ENCODE results near the gene YLPM1. TPM values are rescaled to one million over a fixed set of nuclear protein-coding genes. Genes with fewer than 3 reads are reported as not detected.

YLPM1 gene
- total and polyA plus RNA-seq, 10 of the 15 experiments (the other 5 are each of a cell fraction or from before 2014, with no cell fraction given), result 11.1 to 48.2 (median 18.0) TPM

- TF ChIP-seq SIN3A (IDR thresholded peaks at IDR 0.05; ENCODE audit: low read depth, low read length) (no peak), TBL1XR1 (IDR thresholded peaks at IDR 0.05; ENCODE audit: low read depth, low read length) (no peak), NFYB (IDR thresholded peaks at IDR 0.05; ENCODE audit: insufficient read depth, low read depth, low read length) (no peak)
These were observed 22.0 kb downstream of the YLPM1 start (continued) for GRCh38 chr14:74785056-74785613.

- H3K9ac ChIP-seq (ENCODE audit: control insufficient read depth, insufficient read depth, low read length), result no peak overlapping the region
- H3K27ac ChIP-seq (ENCODE audit: control insufficient read depth, insufficient read depth), result no peak overlapping the region
- WGBS (ENCODE audit: insufficient coverage, insufficient replicate concordance, low lambda C conversion rate, missing lambda C conversion rate), result 100% methylated on average over 2 of the region's 2 CpGs
- BruUV-seq (replicated peaks), result no TSS peak
- in situ Hi-C loops (cut with MboI), result no loop called here
- DNase-seq (ENCODE audit: low read depth, low spot score) (no peak), FAIRE-seq (no peak), ATAC-seq (no peak)
- H3K27me3 ChIP-seq (replicated peaks in 1 of 2; ENCODE audit: control insufficient read depth in 2 of 2, insufficient read depth in 2 of 2, low read length in 1 of 2), result no peaks in the 10 kb centered on the region
- intact Hi-C loops (cut with micrococcal nuclease; ENCODE audit: unreplicated experiment), result no loop called here
- H3K4me3 ChIP-seq, result no peak overlapping the region
- ChIA-PET SMC1A (ENCODE audit: uncharacterized antibody, unreplicated experiment) (no interaction called here), POLR2A (no interaction called here), RAD21 (ENCODE audit: unreplicated experiment) (no interaction called here), CTCF (no interaction called here)
- H3K36me3 ChIP-seq (ENCODE audit: control insufficient read depth in 2 of 2, insufficient read depth in 2 of 2, low read length in 1 of 2), result peaks cover 8 to 18% of the 10 kb centered on the region in 2 experiments
- no peaks in the 10 kb centered on the region for H3K4me1 ChIP-seq (ENCODE audit: control insufficient read depth, insufficient read depth, low read length)
- H3K9me3 ChIP-seq (replicated peaks; ENCODE audit: control insufficient read depth, insufficient read depth, low read length), result peaks cover 5% of the 10 kb centered on the region; the same call in 2 of the 3 replicates
- no peak overlapping the region for H2AFZ ChIP-seq (ENCODE audit: control insufficient read depth, low read depth, low read length)
- H4K20me1 ChIP-seq (ENCODE audit: control insufficient read depth, insufficient read depth), result no peaks in the 10 kb centered on the region
- H3K79me2 ChIP-seq (ENCODE audit: control insufficient read depth, insufficient read depth, low read length), result no peaks in the 10 kb centered on the region; the same call in none of the 2 replicates
- no peak overlapping the region for H3K4me2 ChIP-seq (ENCODE audit: control insufficient read depth, insufficient read depth)
- TF ChIP-seq EZH2 (IDR thresholded peaks at IDR 0.05; ENCODE audit: borderline replicate concordance, control insufficient read depth, low read depth, low read length), result no peak
- TF ChIP-seq HDAC6 (IDR thresholded peaks at IDR 0.05; ENCODE audit: unreplicated experiment), result no peak
- TF ChIP-seq POLR2AphosphoS5 (IDR thresholded peaks at IDR 0.05; ENCODE audit: low read length), result no peak
- TF ChIP-seq ZBTB11 (CRISPR knock-in tag; IDR thresholded peaks at IDR 0.05), result no peak
- TF ChIP-seq FOXK2 (IDR thresholded peaks at IDR 0.05), result no peak
- no peak for TF ChIP-seq SKIL (IDR thresholded peaks at IDR 0.05; ENCODE audit: low read depth, poor library complexity, severe bottlenecking)
- no peak for TF ChIP-seq GABPA (IDR thresholded peaks at IDR 0.05; ENCODE audit: low read depth)
- no peak for TF ChIP-seq LARP7 (IDR thresholded peaks at IDR 0.05)
- no peak for TF ChIP-seq MAX (IDR thresholded peaks at IDR 0.05; ENCODE audit: low read depth, low read length)
- no peak for TF ChIP-seq SRF (IDR thresholded peaks at IDR 0.05; ENCODE audit: low read depth in 2 of 2, low read length in 2 of 2)
- TF ChIP-seq FOS (IDR thresholded peaks at IDR 0.05; ENCODE audit: borderline replicate concordance, extremely low read depth, insufficient read length), result no peak
- TF ChIP-seq MTA2 (IDR thresholded peaks at IDR 0.05; ENCODE audit: low read depth), result no peak
- TF ChIP-seq MLLT1 (IDR thresholded peaks at IDR 0.05), result no peak
These were observed 23.7 kb downstream of the YLPM1 start for GRCh38 chr14:74786796-74787315.
